ENCODE measurements around the gene MLLT11. TPM values are rescaled to one million over a fixed set of nuclear protein-coding genes. Genes with fewer than 3 reads are reported as not detected.

The MLLT11 gene
- total RNA-seq, 1 donor from 2014 or later = 3.7 TPM

DNA sequence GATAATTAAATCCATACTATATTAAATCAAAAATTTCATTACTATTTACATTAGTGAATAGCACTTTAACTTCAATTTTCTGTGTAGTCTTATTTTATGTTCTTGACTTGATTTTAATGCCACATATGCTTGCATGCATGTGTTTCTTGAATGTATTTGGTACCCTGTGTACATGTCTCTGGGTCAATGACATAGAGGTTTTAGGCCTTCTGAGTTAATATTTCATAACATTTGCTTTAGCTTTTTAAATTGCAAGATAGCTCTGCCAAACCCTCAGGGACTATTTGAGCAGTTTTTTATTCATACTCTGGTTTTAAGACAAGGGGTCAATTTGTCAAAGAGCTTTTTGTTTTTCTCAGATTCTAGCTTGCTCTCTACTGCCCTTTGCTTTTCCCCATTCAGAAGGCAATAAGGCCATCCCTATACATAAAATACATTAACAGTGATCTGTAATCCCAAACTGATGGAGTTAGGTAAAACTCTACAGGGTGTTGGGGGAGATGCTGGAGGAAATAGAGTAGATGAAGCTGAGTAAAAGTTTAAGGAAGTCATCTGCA is 5.0 kb downstream of the MLLT11 start:
- no peak overlapping the region for H3K27ac ChIP-seq
- intact Hi-C loops (cut with DNase I) = no loop called here
- H3K9me3 ChIP-seq = no peaks in the 10 kb centered on the region
- peaks cover 11% of the 10 kb centered on the region for H3K4me1 ChIP-seq
- TF ChIP-seq POLR2A (IDR thresholded peaks at IDR 0.05) (no peak), POLR2AphosphoS5 (IDR thresholded peaks at IDR 0.05; ENCODE audit: insufficient read depth in 1 of 2, low read depth in 1 of 2) (no peak)
- TF ChIP-seq, protein P1, sequence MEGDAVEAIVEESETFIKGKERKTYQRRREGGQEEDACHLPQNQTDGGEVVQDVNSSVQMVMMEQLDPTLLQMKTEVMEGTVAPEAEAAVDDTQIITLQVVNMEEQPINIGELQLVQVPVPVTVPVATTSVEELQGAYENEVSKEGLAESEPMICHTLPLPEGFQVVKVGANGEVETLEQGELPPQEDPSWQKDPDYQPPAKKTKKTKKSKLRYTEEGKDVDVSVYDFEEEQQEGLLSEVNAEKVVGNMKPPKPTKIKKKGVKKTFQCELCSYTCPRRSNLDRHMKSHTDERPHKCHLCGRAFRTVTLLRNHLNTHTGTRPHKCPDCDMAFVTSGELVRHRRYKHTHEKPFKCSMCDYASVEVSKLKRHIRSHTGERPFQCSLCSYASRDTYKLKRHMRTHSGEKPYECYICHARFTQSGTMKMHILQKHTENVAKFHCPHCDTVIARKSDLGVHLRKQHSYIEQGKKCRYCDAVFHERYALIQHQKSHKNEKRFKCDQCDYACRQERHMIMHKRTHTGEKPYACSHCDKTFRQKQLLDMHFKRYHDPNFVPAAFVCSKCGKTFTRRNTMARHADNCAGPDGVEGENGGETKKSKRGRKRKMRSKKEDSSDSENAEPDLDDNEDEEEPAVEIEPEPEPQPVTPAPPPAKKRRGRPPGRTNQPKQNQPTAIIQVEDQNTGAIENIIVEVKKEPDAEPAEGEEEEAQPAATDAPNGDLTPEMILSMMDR (IDR thresholded peaks at IDR 0.05) = no peak
- H3K4me3 ChIP-seq = no peak overlapping the region
- no peak for DNase-seq (ENCODE audit: extremely low spot score in 2 of 2)
- H3K27me3 ChIP-seq = no peaks in the 10 kb centered on the region
- no peaks in the 10 kb centered on the region for H3K36me3 ChIP-seq

DNA sequence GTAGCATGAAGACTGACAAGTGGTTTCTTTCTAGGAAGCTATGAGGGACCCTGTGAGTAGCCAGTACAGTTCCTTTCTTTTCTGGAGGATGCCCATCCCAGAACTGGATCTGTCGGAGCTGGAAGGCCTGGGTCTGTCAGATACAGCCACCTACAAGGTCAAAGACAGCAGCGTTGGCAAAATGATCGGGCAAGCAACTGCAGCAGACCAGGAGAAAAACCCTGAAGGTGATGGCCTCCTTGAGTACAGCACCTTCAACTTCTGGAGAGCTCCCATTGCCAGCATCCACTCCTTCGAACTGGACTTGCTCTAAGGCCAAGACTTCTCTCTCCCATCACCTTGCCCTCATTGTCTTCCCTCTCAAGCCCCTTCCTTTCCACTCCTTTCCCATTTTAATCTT is 7.0 kb downstream of the MLLT11 start:
- Histone ChIP-seq H3K27me3 (no peaks in the 10 kb centered on the region), H3K4me3 (no peak overlapping the region), H3K4me1 (peaks cover 17% of the 10 kb centered on the region), H3K36me3 (no peaks in the 10 kb centered on the region), H3K27ac (no peak overlapping the region), H3K9me3 (no peaks in the 10 kb centered on the region)
- TF ChIP-seq POLR2AphosphoS5 (IDR thresholded peaks at IDR 0.05; ENCODE audit: insufficient read depth in 1 of 2, low read depth in 1 of 2) (no peak), POLR2A (IDR thresholded peaks at IDR 0.05) (no peak)
- TF ChIP-seq, protein P1 (IDR thresholded peaks at IDR 0.05) = no peak
- intact Hi-C loops (cut with DNase I) = no loop called here
- DNase-seq (ENCODE audit: extremely low spot score in 2 of 2) = no peak

DNA sequence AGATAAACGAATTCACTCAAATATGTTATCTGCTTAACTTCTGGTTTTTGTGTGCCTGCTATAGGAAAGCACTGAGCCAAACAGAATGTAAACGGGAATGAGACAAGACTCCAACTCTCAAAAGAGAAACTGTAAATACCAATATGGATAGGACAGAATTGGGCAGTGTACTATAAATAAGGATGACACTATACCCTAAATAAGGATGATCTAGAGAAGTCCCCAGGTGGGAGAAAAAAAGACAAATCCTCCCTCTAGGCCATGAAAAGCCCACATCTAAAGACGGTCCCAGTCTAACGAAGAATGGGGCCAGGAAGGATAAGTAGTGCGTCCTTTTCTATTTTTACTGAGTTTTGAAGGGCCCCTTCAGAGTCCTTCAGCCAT is 8.9 kb downstream of the MLLT11 start:
- intact Hi-C loops (cut with DNase I) = no loop called here
- no peaks in the 10 kb centered on the region for H3K36me3 ChIP-seq
- no peaks in the 10 kb centered on the region for H3K9me3 ChIP-seq
- TF ChIP-seq POLR2A (IDR thresholded peaks at IDR 0.05) (no peak), POLR2AphosphoS5 (IDR thresholded peaks at IDR 0.05; ENCODE audit: insufficient read depth in 1 of 2, low read depth in 1 of 2) (no peak)
- TF ChIP-seq, protein P1 (IDR thresholded peaks at IDR 0.05) = no peak
- no peak for DNase-seq (ENCODE audit: extremely low spot score in 2 of 2)
- H3K4me3 ChIP-seq = no peak overlapping the region
- H3K4me1 ChIP-seq = peaks cover 20% of the 10 kb centered on the region
- no peaks in the 10 kb centered on the region for H3K27me3 ChIP-seq
- H3K27ac ChIP-seq = peak overlapping the region; percentile 100

DNA sequence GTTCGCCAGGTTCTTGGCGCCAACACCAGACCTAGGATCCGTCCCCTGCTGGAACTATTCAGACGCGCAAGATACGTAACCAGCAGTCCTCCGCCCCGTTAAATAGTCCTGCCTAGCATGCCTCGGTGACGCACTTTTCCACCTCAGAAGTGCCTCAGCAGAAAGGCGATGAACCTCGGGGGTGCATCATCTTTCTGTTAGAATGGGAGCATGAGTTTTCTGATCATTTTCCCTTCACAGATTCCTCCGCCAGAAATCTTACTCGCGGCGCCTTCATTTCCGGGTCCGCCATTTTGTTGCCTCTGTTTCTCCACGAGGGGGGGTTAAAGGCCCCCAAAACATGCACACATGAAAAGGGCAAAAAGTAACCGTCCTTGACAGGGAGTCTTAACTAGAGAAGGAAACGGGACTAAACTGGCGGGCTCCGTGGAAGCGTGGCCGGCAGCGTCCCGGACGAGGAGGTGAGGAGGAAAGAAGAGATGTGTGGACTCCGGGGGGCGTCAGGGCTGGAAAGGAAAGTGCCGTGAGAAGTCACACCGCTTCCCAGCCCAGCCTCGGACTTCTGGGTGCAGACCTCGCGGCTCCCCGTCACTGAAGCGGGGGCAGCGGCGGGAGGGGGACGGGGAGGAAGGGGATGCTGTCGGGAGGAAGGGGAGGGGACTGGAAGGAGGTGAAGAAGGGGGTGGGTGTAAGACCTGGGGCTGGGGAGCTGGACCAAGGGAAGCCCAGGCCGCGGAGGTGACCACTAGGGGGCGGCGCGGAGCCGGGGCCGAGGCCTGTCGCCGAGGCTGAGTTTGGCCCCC is 10.5 kb downstream of the MLLT11 start, which contains the start of gene GABPB2:
Gene GABPB2, plus strand, starts transcription at position 288 of the 803 bp plus-strand sequence. CDS start 17,429 bp downstream, outside the sequence.
- Histone ChIP-seq H3K4me3 (peak within 1 kb of the TSS; percentile 94 to 97), H3K36me3 (peaks cover 0 to 10% of the 10 kb centered on the region in 2 donors), H3K27me3 (no peaks in the 10 kb centered on the region), H3K9me3 (no peaks in the 10 kb centered on the region), H3K27ac (peak within 1 kb of the TSS; percentile 100), H3K4me1 (peaks cover 20% of the 10 kb centered on the region)
- DNase-seq (ENCODE audit: extremely low spot score in 2 of 2) = peak in 1 of 2 donors; percentile 95
- TF ChIP-seq, protein P1 (IDR thresholded peaks at IDR 0.05) = peak; percentile 41 to 67 (median 63)
- TF ChIP-seq POLR2AphosphoS5 (IDR thresholded peaks at IDR 0.05; ENCODE audit: insufficient read depth in 1 of 2, low read depth in 1 of 2) (peak; percentile 86 to 96), POLR2A (IDR thresholded peaks at IDR 0.05) (peak in 1 of 2 donors; percentile 66)
- intact Hi-C loops (cut with DNase I) = no loop called here

DNA sequence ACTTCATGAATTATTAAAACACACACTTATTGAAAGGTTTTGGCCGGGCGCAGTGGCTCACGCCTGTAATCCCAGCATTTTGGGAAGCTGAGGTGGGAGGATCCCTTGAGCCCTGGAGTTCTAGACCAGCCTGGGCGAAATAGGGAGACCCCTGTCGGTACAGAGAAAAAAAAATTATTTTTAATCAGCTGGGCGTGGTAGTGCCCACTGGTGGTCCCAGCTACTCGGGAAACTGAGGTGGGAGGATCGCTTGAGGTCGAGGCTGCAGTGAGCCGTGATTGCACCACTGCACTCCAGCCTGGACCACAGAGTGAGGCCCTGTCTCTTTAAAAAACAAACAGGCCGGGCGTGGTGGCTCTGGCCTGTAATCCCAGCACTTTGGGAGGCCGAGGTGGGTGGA is 12.0 kb downstream of the MLLT11 start:
- DNase-seq (ENCODE audit: extremely low spot score in 2 of 2) = no peak
- H3K36me3 ChIP-seq = peaks cover 0 to 10% of the 10 kb centered on the region in 2 donors
- no peak overlapping the region for H3K27ac ChIP-seq
- no peak overlapping the region for H3K4me3 ChIP-seq
- no peaks in the 10 kb centered on the region for H3K9me3 ChIP-seq
- intact Hi-C loops (cut with DNase I) = no loop called here
- H3K27me3 ChIP-seq = no peaks in the 10 kb centered on the region
- peaks cover 20% of the 10 kb centered on the region for H3K4me1 ChIP-seq
- no peak for TF ChIP-seq POLR2A (IDR thresholded peaks at IDR 0.05)
- TF ChIP-seq, protein P1 (IDR thresholded peaks at IDR 0.05) = no peak
- no peak for TF ChIP-seq POLR2AphosphoS5 (IDR thresholded peaks at IDR 0.05; ENCODE audit: insufficient read depth in 1 of 2, low read depth in 1 of 2)

Data from vagina (tissue), 2 donors.